Omental fat pad (tissue), 4 donors: ENCODE data around the gene GINM1. TPM values are rescaled to one million over a fixed set of nuclear protein-coding genes. Genes with fewer than 3 reads are reported as not detected.

Experiments
- ATAC-seq: fragments of 150-250 bp; one replicate; pipeline ENCODE4 v1.9.1; 2016; ENCODE audit warnings: mild to moderate bottlenecking, moderate library complexity; ENCODE audit not compliant: low FRiP score
- DNase-seq: peaks from one replicate; pipeline ENCODE4 v3.0.0-alpha.2; 2019; ENCODE audit warnings: low spot score
- CTCF ChIP-seq, 3 donors: fragments of 450-650 bp; IDR thresholded peaks; one replicate each; pipeline ENCODE4 v1.5.1; 2016 to 2017; ENCODE audit warnings: antibody characterized with exemption in 3 of 3, mild to moderate bottlenecking in 3 of 3, moderate library complexity in 2 of 3
- total RNA-seq, 4 donors: library from RNA; depleted of rRNA; stranded (reverse); fragments of >200 nt; gene quantifications; one replicate each; pipeline ENCODE4 v1.1.0, GENCODE V29; 2016

Gene GINM1
- total RNA-seq, 4 donors from 2014 or later = 45.2 to 64.8 (median 54.4) TPM

GRCh38 chr6:149592983-149593382 lies 26.8 kb downstream of the GINM1 start:
- ATAC-seq (no peak), DNase-seq (no peak)
- no peak for TF ChIP-seq CTCF (IDR thresholded peaks at IDR 0.05)

- no peak for ATAC-seq
- DNase-seq = no peak
Observed at GRCh38 chr6:149593408-149593807, 27.2 kb downstream of the GINM1 start.

GRCh38 chr6:149600508-149600907 lies 34.3 kb downstream of the GINM1 start:
- ATAC-seq (no peak), DNase-seq (no peak)
- no peak for TF ChIP-seq CTCF (IDR thresholded peaks at IDR 0.05)

More at GRCh38 chr6:149593408-149593807, 27.2 kb downstream of the GINM1 start:
- TF ChIP-seq CTCF (IDR thresholded peaks at IDR 0.05) = no peak

GRCh38 chr6:149608381-149608982 lies 42.3 kb downstream of the GINM1 start:
- ATAC-seq (no peak), DNase-seq (no peak)
- TF ChIP-seq CTCF (IDR thresholded peaks at IDR 0.05) = no peak

GRCh38 chr6:149614337-149614736 lies 48.2 kb downstream of the GINM1 start:
- DNase-seq (no peak), ATAC-seq (no peak)
- TF ChIP-seq CTCF (IDR thresholded peaks at IDR 0.05) = no peak

GRCh38 chr6:149615805-149616204 lies 49.6 kb downstream of the GINM1 start:
- ATAC-seq (no peak), DNase-seq (no peak)
- no peak for TF ChIP-seq CTCF (IDR thresholded peaks at IDR 0.05)

- no peak for TF ChIP-seq CTCF (IDR thresholded peaks at IDR 0.05)
- DNase-seq (no peak), ATAC-seq (no peak)
Observed at GRCh38 chr6:149627672-149628071, 61.5 kb downstream of the GINM1 start.
